ELF-1 (cell line): ENCODE results near the gene TVP23C.
A peak's percentile ranks its signal among the peaks of the same experiment; 100 is the strongest.
"Not testable (repeated sequence)": the region's sequence is repeated elsewhere in the genome, so short reads cannot be mapped to it uniquely, and the experiment has no call there.

Experiments used
- DNase-seq: peaks from one replicate; pipeline ENCODE4 v3.0.0-alpha.2; 2016; ENCODE audit warnings: low read depth, low spot score

The TVP23C gene

DNA sequence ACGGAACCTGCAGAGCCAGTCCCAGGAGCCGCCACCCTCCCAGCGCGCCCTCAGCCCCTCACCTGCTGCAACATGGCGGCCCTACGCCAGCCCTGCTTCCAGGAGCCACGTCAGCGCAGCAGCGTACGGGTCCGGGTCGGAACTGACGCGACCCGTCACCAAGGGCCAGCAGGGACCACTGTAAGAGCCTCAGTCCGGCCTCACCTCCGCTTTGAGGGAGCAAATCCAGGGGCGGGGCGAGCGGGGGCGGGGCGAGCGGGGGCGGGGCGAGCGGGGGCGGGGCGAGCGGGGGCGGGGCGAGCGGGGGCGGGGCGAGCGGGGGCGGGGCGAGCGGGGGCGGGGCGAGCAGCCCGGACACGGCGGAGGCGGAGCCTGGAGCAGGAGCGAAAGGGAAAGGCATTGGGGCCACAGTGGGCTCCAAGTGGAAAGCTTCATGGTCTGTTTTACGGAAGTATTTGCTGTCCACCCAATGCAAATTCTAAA lies at the start of gene TVP23C:
TSS of gene TVP23C (minus strand) at position 109 of the 483 bp plus-strand sequence. CDS start at position 74, 35 bp downstream.
- DNase-seq: peak; percentile 91

DNA sequence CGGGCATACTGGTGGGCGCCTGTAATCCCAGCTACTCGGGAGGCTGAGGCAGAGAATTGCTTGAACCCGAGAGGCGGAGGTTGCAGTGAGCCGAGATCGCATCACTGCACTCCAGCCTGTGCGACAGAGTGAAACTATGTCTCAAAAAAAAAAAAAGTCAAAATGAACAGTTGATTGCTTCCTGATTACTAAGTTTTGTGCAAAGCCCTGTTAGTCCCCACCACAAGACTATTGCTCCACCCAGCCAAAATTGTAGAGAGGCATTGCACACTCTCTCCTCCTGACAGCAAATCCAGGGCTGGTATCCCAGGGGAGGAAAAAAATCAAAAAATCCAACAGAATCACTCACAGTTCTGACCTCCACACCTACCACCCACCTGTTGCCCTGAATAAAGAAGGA lies 29.7 kb upstream of the TVP23C start:
- not testable (repeated sequence) for DNase-seq

DNA sequence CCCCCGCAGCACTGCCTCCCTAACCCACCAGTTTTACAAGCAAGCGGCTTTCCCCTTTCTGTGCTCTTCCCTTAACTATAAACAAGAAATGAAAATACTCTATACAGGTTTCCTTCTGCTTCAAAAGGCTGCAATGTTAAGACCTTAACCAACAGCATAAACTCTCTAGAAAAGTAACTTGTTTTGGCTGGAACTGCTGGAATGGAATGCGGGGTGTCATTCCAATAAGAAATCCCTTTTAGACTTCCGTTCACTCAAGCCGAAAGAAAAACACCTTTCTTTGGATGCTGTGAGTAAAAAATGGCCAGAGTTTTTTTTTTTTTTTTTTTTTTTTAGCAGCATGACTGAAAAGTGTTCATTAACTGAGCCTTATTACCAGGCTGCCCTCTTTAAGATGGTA lies 28.7 kb upstream of the TVP23C start:
- DNase-seq: not testable (repeated sequence)

DNA sequence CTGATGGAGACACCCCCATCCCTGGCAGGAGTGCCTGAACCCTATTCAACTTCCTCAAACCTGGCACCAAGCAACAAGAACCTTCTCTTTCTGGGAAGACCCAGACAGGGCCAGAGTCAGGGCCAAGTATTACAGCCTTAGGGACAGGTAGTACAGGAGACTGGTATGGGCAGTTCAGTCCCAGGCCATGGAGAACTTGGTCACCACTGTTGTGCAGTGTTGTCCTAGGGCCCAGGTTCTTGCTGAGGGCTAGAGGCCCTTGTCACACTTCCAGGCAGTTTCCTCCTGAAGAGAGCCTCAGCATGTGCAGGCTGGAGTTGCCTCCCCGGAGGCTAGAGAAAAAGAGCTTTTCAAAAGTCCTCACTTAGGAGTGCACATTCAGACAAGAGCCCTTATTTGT lies 27.6 kb upstream of the TVP23C start:
- DNase-seq: not testable (repeated sequence)

DNA sequence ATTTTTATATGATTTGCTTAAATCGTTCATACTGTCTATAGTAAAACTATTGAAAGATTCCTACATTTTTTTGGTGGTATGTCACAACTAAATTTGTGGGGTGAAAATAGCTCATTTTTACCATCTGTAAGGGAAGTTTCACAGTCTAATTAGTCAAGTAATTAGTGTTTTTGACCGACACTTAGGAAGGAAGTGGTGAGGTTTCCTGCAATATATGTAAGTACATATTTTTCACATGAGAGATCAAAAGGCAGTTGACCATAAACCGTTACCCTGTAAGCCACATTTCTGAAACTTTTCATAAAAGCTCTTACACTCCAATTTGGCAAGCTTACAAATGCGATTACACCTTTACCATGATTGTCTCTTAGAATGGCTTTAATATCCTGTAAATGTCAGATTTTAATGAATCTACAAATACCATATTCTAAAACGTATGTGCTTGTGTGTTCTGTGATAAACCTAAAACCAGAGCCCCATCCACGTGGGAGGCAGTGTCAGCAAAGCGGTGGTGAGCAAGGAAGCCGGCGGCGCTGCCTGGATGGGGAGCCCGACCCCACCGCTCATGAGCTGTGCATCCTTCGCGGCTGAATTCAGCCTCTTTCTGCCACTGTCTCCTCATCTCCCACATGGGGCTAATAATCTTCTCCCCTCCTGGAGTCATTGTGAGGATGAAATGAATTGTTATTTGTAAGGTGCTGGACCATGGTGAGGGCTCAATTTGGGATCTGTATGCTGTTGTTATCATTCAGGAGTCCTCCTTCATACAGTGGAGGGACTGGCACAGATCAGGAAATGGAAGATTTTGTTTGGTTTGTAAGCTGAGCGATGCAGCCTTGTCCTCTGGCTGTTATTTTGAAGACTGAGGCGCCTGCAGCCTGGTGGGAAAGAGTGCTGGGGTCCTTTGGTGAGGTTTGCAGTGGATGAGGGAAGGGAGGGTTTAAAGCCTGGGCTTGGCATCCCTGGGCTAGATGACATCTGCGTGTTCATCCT lies 26.6 kb upstream of the TVP23C start:
- DNase-seq: not testable (repeated sequence)

DNA sequence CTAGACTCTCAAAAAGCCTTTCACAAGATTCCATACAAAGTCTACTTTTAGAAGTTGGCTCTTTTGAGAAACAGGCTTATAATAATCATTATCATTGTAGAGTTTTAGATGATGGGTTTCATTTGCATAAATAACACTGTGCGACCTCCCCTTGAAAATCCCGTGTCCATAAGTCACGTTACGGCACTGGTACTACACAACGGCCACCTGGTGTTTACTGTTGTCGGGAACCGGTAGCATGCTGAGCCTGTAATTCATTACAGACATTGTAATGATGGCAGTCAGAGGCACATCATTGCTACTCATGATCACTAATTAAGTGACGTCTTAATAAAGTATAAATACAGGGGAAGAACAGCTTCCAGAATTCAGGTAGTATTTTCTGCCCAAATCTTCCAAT lies 24.7 kb upstream of the TVP23C start:
- not testable (repeated sequence) for DNase-seq

DNA sequence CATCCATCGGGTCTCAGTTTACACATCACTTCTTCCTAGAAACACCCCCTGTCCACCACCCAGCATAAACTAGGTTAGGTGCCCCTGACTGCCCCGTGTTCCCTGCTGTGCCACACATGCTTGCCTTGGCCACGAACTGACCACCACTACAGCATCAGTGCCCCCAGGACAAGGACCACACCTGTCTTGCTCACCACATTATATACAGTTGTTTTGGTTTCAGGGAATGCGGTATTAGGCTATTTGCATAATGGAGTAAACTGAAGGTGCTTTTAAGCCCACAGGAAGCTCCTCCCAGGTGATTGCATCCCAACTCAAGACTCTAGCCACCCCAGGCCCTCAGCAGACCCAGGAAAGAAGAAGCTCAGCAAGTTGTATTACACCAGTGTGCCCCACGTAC lies 20.0 kb upstream of the TVP23C start:
- not testable (repeated sequence) for DNase-seq

DNA sequence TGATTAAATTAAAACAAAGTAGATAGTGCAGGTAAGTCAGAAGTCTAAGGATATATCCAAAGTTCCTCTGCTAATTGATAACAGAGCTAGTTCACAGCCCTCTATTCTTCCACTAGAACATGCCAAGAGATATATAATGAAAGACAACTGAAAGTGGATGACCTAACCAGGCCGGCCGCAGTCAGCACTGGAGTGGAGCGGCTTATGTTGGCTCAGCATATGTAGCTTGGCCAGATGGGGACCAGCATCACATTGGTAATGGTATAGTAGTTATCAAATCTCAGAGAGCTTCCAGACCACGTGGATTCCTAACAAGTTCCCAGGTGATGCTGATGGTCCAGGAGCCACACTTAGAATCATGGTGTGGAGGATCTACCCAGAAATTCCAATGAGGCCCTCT lies 18.2 kb upstream of the TVP23C start:
- not testable (repeated sequence) for DNase-seq

DNA sequence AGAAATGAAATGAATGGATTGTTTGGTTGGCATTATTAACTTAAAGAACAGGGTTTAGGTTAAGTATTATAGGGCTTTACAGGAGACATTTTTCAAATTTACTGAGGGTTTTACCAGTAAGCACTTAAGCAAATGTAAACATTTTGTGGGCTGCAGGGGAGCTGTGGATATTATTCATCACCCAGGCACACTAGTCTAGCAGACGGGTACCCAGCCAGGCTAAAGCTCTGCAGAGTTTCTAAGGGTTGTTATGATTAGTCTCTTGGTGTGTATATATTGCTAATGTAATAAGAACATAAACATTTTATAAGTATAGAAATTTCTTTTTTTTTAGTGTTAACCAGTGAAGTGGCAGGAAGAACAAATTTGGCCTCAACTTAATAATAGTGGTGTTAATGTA lies 13.6 kb upstream of the TVP23C start:
- not testable (repeated sequence) for DNase-seq

DNA sequence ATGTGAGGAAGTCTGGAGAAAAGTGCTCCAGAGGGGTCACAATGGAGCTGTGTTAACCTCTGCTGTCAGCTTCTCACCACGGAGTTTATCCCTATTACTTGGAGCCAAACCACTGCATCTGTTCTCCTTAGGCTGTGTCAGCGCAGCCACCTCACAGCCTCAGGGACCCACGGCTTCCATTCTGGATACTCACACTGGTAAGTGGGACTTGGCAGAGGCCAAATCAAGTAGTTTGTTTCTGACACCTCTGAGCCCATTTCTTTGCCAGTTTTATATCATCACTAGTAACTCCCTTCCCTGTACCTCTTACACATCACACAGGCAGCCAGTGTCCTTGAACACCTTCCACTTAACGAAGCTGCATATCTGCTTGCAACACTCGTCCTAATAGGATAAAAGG lies 11.4 kb upstream of the TVP23C start:
- DNase-seq: not testable (repeated sequence)

DNA sequence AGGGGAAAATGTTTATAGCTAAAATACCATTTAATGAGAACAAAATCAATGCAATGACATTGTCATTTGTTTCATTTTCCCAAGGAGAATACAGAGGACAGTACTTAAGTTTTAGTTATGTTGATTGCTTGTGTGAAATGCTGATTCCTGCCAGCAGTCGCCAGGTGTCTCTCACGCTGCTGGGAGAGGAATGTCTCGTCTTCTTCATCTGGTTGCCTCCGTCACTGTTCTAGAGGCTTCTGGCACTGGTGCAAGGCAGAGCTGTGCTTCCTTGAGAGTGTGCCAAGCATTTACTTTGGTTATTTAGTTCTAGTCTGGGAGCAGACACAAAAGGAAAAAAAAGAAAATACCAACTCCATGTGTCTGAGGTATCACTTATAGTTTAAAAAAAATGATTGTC lies 10.6 kb upstream of the TVP23C start:
- not testable (repeated sequence) for DNase-seq

DNA sequence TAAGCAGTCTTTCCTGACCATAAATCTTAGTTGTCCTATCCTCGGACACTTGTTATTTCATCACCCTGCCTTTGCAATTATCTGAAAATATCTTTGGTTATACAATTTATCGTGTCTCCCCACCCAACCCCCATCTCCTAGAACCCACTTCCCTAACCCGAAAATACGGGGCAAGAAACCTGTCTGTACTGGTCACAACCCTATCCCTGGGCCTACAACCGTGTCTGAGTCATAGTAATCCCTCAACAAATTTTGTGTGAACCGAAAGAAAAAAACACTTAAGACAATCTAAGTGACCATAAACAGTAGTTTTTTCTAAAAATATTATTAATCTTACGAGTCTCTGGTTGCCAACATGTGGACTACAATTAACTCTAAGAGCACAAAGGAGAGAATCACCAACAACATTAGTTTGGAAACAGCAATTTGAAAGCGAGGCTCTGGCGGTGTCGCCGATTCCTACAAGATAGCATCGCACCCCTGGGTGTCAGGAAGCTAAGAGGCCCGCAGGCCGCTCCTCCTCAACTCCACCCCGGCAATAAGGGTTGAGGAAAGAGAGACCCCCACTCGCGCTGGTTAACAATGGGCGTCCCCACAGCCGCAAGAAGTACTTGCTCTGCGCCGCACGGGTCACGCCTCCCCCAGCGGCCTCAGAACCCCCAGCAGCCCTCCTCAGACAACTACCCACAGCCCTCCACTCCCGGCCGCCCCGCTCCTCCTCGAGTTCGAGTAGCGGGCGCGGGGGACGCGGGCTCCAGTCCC lies 489 bp downstream of the TVP23C start:
- DNase-seq: not testable (repeated sequence)

DNA sequence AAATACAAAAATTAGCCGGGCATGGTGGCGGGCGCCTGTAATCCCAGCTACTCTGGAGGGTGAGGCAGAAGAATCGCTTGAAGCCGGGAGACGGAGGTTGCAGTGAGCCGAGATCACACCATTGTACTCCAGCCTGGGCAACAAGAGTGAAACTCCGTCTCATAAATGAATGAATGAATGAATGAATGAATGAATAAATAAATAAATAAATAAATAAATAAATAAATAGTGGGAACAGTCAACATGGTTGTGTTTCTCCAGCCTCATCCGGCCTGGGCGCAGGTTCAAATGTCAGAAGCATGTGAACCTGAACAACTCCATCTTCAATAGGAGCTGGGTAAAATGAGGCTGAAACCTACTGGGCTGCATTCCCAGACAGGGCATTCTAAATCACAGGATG lies 1.8 kb downstream of the TVP23C start:
- not testable (repeated sequence) for DNase-seq

DNA sequence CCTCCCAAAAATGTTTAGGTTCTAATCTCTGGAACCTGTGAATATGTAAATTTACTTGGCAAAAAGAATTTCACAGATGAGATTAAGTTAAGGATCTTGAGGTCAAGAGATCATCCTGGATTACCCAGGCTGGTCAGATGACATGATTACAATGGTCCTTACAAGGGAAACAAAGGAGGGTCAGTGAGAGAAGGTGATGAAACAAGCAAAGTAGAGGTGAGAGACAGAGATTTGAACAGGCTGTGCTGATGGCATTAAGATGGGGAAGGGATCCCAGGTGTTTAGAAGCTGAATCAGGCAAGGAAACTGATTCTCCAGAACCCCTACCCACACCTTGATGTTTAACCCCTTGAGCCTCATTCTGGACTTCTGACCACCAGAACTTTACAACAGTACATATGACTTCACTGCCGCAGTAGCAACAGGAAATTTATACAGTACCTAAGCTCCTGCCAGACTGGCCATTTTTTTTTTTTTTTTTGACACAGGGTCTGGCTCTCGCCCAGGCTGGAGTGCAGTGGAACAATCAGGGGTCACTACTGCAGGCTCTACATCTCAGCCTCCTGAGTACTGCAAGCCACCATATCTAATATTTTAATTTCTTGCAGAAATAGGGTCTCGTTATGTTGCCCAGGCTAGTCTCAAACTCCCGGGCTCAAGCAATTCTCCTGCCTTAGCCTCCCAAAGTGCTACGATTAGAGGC lies 4.7 kb downstream of the TVP23C start:
- DNase-seq: not testable (repeated sequence)

DNA sequence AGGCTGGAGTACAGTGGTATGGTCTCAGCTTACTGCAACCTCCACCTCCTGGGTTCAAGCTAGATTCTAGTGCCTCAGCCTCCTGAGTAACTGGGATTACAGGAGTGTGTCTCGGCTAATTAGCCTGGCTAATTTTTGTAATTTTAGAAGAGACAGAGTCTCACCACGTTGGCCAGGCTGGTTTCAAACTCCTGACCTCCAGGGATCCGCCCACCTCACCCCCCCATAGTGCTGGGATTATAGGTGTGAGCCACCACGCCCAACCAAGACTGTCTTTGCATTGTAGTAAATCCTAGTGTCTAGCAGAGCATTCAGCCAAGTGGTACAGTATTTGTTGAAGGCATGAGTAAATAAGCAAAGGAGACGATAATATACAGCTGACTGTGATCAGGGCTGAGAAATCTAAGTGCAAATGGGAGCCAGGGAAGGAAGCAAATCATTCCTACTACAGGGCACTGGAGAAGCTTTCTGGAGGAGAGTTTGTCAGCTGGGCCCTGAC lies 5.9 kb downstream of the TVP23C start:
- not testable (repeated sequence) for DNase-seq

DNA sequence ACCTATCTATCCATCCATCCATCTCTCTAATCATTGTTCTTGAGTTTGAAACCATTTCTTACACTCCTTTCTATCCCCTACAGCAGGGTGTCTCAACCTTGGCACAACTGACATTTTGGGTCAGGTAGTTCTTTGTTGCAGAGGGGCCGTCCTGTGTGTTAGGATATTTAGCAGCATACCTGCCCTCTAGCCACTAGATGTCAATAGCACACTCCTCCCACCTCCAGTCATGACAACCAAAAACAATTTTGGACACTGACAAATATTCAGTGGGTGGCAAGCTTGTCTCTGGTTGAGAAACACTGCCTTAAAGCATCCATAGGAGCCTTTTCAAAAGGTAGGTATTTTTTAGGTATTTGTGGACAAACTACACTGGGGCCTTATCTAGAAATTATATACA lies 10.4 kb downstream of the TVP23C start:
- DNase-seq: not testable (repeated sequence)

DNA sequence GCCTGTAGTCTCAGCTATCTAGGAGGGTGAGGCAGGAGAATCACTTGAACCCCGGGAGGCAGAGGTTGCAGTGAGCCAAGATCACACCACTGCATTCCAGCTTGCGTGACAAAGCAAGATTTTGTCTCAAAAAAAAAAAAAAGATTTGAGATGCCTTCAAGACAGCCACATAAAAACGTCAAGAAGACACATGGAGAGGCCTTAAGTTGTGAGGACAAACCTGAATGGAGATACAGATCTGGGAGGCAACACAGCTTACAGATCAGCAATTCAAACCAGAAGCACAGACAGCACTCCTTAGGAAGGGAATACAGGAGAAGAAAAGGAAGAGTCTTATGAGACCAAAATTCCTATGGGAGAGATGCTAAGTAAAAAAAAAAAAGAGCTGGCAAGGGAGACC lies 13.7 kb downstream of the TVP23C start:
- peak; percentile 26 for DNase-seq

DNA sequence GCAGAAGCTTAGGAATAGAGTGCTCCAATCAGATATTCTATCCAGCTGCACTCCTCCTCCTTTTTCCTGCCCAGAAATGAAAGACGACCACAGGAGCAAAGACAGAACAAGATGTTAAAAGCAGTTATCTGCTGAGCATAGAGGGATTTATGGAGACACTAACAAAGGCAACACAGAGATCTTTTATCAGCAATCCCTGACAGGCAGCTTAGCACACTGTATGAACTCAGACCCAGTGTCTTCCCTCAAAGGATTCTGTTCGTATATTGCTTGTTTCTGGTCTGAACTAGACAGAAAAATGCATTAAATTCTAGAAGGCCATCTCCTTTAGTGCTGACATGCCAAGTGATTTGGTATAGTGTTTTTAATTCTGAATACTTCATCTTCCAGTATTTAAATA lies 16.7 kb downstream of the TVP23C start:
- not testable (repeated sequence) for DNase-seq

DNA sequence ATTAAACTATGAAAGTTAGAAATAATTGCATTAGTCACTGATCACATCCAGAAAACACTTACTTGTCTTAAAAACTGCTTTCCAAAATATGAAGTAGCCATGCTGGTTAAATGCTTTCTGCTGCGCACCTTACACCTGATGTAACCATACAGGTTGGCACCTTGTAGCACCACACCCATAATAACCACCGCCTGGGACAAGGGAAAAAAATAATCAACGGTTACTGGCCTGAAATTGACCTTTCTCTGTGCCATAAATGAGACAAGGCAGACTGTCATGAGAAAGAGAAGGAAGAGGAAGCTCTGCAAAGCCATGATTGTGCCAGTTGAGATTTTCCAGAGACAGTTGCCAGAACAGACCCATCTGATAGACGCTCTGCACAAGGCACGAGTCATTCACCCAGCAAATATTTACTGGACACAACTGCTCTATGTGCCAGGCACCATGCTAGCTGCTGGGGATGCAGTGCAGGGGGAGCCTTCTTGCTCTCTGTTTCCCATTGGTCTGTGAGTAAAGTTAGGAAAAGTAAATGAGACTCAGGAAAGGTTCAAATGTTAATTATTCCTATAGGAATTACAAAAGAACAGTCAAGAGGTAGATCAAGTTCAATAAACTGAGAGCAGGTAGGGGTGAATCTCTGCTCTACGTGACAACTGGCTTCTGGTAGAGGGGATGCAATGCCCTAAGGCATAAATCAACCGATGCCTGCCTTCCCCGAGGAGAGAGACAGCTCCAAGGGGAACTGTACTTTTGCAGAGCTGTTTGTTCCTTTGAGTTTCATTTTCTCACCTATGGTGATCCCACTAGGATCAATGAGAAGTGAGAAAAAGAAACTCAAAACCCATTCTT lies 22.7 kb downstream of the TVP23C start:
- DNase-seq: not testable (repeated sequence)

DNA sequence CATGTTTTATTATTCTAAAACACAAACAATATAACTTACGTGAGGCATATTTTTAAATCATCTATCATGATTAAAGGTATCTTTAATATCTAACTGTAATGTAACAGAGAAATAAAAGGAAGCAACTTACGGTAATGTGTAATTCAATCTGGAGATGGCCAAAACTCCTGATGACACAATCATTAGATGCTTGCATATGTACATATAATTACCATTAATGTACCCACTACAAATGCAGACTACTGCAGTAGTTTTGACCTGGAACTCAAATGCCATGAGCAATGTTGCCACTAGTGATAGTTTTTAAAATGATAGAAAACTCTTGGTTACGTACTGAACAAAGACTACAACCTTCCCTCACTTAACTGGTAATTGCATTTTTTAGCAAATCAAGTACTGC lies 30.2 kb downstream of the TVP23C start:
- DNase-seq: not testable (repeated sequence)
